NCI-H446 (cell line): ENCODE measurements around the gene BEND6.

Source experiments
- DNase-seq, 2 experiments: peaks; one replicate each; lab custom pipeline; 2025; lab: John Stamatoyannopoulos, UW

The BEND6 gene

DNA sequence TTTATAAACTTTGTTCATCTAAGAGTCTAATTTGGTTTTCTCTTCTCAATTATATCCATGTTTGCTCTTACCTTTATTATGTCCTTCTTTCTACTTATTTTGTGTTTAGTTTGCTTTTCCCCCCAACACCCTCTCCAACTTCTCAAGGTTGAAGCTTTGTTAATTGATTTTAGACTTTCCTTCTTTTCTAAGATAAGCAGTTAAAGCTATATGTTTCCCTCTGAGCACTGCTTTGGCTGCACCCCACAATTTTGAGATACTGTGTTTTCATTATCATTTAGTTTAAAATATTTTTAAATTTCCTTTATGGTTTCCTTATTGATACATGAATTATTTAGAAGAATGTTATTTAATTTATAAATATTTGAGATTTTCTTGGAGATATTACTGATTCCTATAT is 13.9 kb upstream of the BEND6 start:
- no peak for DNase-seq

DNA sequence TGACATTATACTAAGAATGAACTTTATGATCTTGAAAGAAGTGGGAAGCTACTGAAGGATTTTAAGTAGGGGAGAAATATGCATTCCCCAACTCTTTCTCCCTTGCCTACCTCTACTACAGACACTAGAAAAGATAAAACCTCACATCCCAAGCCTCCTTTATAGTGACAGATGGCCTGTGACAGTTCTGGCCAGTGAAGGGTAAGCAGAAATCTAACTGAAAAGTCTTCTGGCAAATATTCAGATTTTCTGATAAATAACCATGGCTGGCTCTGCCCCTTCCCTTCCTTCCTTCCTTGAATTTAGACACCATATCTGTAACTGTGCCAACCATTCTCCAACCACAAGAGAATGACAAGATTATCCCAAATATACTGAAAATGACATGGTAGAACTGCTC is 10.2 kb upstream of the BEND6 start:
- peak; percentile 89 to 94 for DNase-seq

DNA sequence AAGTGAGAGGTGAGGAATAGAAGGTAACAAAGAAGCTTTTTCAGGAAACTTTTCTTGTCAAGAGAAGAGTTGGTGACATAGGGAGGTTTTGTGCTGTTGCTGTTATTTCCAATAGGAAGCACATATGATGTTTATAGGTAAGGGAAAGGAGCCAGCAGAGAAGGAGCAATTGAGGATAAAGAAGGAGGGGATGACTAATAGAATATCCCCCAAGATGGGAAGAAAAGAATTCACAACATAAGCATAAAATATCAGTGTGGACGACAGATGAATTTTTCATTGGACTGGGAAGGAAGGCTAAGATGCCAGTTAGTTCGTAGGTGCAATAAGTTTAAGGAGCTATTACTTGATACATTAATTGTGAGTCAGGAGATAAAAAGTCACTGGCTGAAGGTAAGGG is 8.5 kb upstream of the BEND6 start:
- DNase-seq, result peak in 1 of 2 experiments; percentile 33

DNA sequence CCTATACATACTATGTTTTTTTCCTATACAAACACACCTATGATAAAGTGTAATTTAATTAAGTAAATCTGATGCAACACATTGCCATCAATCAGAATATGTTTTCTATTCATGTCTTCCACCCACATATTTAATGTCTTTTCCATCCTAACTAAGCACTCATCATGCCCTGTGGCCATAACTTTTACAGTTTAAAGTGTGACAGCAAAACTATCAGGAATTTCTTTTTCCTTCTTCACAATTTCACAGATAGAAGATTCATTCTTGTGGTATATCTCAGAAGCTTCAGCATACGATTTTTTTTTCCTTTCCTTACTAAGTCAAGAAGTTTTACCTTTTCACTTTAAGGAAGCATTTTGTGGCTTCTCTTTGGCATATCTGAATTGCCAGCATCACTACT is 7.0 kb upstream of the BEND6 start:
- no peak for DNase-seq

DNA sequence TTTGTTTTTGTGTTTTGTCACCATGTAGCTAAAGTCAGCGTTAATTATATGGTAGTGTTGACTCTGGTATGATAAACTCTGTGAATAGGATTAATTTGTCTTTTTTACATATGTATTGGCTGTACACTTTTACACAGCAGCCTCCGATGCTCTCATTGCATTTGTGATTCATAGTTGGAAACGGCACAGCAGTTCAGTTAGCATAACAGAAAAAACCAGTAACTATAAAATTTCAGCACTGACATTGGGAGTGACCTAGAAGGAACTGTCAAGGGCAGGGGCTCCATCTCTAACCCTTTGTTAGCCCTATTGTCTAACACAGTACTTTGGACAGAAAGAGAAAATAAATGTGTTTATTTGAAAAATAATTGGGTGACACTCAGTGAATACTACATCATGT is 5.6 kb upstream of the BEND6 start:
- DNase-seq, result no peak

DNA sequence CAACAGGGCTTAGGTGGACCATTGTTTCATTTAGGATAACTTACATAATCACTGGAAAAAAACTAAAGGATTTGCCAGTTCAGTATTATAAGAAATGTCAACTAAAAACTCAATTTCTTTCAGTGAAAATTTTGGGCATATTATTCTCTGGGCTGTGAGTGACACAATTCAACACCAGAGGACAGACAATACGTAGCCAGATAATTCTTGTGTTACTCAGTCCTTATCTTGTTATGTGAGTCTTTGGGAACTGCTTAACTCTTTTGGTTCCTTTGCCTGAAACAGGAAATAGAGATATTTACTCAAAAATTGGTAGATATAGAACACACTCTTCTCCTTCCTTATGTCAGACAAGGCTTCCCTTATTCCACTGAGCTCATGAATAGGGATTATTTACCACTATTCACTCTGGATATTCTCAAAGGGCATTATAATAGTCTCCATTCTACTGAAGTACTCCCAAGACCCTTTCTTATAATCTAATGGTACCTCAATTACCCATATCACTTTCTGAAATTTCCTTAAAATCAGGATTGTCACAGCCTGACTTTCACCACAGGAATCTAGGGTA is 4.9 kb upstream of the BEND6 start:
- DNase-seq, result no peak

DNA sequence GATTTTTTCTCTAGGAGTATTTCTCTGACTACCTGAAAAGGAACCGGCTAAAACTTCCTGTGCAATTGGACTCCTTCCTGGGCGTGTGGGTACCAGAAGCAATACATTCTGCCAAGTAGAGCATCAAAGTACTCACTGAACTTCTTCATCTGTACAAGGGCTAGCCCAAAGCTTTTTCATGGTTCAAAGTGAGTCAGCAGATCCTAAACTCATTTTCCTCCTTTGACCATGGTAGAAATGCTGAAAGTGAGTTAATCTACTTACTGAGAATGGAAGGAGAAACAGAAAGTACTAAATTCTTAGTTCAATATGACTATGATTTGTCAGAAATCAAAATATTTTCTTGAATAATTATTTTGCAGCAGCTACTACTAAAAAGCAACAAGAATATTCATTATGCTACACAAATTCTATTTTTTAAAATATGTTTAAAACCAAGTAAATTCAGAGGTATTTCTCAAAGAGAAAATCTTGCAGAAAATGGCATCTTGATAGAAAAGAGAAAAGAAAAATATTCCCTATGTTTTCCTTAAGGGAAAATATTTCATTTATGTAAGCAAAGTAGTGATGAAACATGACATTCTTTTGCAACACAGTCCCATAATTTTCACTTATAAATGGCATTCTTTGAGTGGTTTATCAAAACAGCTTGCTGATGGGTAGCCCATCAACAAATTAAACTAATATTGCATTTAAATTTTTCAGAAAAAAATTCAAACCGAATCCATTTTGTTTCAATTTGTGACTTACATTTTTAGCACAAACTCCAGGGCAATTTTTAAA is 3.7 kb upstream of the BEND6 start:
- DNase-seq, result no peak

DNA sequence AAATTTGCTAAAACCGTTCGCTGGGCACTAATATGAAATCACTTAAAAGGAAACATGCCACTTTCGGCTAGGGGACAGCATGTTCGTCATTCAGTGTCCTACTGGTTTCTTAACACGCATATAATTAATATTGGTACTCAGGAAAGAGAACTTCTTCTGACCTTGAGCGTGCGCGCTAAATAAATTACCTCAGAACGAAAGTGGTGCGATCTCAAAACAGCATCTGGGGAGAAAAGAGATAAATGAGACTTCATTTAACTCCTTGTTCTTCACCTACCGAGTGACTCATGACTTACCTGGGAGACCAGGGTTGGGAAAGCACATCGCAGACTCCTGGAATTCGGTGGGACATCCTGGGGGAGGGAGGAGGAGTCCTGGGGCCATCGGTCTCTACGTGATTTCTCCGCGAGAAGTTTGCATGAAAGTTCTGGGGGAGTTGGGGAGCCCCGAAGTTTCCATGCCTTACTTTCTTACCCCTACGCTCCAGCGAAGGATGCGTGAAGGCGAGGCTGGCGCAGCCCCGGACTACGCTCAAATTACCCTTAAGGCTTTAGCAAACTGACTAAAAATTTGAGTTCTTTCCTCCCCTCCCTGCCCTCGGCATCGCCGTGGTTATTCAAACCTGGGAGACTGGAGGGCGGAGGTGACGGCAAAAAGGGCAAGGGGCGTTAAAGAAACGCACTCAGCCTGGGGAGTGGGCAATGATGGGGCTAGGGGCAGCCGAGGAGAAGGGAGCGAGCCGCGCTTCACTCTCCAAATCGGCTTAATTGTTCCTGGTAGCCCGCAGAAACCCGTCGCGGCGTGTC is 1.1 kb upstream of the BEND6 start:
- DNase-seq, result no peak

DNA sequence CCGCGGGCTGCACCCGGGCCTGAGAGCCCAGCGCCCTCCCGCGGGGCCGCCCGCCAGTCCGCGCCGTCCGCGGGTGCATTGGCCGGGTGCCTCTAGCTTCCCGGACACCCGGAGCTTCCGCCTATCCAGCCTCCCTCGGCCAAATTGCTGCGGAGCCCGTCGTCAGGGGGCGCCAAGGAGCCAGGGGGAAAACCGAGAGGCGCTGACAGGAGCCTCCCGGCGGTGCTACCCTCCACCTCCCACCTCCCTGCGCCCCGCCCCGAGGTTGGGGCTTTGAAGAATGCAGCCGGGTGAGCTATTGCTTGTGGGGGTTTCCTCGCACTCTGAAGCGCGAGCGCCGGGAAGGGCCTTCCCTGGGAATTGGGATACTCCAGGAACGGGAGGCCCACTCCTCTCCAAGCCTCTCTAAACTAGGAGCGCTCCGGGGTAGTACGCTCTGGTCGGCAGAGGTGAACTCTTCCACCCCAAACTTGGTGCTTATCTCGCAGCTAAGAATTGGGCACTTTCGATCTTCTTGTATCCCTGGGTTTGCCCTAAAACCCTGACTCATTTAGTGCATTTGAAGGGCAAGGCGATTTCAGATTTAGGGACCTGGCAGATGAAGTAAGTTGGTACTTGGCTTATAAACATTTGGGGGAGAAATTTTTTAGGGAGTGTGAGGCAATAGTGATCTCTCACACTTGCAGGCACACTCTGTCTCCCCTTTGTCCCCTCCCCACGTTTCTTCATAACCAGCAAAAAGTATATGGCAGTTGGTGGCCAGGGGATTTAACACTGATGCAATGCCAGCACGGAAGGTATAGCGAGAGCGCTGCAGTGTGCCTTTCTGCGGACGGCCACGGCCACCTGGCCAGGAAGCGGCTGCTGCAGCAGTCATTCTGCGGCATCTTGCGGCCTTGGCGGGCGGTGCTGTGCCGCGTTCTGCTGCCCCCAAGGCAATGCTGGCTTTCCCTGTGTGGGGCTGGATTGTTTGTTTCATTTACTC is 556 bp downstream of the BEND6 start:
- peak; percentile 91 to 96 for DNase-seq

DNA sequence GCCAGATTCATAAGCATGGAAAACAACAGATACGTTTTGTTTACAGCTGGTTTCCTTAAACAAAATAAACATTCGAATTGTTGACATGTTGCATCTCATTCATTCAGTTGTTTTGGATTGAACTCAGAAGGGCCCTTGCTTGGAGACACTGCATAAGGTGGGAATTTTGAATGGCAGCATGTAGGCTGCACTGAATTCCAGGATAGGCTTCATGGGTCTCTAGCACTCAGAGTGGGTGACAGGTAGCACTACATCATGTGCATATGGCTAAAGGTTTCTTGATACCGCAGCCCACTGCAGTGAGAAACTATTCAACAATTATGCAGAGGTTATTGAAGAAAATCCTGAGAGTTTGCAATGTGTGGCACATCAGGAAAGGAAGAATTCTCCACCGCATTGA is 1.6 kb downstream of the BEND6 start:
- no peak for DNase-seq

DNA sequence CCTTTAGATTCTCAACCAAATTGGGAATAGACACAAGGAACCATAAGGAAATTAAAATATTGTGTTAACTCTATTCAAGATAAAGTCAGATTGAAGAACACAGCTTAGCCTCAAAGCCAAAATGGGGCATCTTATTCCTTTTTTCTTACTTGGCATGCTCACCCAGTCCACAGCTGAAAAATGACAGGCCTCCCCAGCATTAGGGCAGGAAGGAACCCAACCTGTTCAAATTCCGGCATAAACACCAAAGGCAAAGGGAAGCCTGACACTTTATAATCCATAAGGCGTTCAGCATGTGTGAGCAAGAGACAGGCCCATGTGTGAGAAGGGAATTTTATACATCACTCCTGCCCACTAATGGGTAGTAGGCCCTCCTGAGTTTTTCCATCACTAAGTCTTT is 2.9 kb downstream of the BEND6 start:
- no peak for DNase-seq

DNA sequence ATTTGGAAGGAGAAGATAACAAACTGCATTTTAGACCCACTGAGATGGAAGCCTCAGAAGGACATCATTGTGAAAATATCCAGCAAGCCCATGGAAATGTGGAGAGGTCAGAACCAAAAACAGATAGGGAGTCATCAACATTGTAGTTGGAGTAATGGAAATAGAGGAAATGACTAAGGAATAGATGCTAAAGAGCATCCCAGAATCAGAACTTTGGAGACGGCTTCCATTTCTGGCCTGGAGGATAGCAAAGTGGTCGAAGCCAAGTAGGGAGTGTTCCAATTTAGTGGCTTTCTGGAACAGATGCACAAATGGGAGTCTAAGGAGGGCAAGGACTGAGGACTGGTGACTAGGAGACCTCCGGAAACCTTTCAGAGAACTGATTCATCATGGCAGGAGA is 3.6 kb downstream of the BEND6 start:
- peak in 1 of 2 experiments; percentile 50 for DNase-seq

DNA sequence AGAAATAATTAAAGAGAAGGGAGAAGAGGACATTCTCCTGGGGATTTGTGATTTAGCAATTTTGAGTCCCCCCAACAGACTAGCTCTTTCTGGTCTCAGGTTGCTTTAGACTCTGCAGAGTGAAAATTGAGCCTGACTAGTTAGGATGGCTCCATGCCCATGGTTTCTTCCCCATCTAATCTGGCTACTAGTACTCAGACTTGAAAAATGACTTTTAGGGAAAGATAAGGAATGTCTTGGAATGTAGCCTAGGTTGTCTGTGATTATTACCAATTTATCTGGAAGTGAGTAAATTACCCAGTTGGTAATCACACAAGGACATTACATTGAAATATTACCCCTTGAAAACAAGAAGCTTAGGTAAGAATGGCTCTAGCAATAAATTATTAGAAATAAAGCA is 4.2 kb downstream of the BEND6 start:
- DNase-seq, result peak; percentile 21 to 38

DNA sequence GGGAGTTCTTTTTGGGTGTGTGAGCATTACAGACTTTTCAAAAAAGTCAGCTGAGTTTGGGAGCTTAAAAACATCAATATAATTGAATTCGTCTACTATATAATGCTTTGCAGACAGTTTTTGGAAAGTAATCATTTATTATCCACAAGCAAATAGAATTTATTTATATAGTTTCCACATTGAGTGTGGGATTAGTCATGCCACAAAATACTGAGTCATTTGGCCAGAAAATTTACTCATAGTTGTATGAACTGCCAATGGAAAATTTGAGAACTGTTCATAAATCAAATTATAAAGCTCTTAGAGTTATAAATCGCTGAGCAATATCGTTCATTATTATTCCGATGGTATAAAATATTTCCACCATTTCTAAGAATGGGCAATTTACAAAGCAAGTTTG is 5.0 kb downstream of the BEND6 start:
- no peak for DNase-seq

DNA sequence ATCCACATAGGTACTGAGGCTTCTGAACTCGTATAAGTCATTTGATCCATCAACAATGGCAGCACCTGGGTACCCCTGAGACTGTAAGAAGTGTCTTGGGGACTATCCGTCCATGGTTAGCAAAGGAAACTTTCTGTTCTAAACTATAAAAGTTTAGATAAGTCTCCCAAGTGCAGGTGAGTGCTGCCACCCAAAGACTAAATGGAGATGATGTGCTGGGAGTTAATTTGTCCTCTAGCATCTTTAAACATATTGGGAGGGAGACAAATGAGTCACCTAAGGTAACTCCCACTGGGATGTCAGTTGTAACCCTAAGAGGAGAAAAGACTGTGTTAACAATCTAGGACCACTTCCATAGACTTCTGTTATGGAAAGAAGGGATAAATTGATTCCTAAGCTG is 6.2 kb downstream of the BEND6 start:
- DNase-seq, result no peak

DNA sequence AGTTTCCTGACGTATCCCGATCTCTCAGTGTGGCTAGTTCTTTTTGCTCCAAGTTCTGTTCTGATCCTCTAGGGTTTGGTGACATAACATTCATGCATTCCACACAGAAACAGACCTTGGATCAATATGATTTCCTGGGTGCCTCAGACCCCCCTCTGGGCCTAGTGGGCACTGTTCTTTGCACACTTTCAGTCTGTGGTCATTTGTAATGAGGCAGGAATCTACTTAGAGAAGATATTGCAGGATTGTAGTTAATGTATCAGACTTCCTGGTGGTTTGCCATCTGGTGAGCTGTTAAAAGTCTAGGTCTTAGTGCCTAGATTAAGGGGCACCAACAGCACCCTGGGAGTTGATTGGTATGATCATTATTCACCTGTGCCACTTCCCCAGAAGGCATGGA is 7.5 kb downstream of the BEND6 start:
- DNase-seq, result no peak

DNA sequence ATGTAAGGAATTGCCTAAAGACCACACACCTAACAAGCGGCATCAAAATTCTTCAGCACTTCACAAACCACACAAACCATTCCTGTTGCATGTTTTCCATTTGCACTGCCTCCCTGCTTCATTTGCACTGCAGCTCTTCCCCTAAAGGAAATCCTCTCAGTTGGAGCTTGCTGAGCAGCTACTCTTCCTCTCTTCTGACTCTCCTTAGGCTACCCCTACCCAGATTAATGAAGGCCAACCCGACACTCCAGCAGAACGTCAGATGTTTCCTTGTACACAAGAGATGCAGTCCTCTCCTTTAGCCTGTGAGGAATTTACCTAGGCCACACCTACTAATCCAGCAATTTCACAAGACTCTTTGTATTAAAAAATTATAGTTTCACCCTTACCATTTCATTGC is 8.1 kb downstream of the BEND6 start:
- DNase-seq, result no peak

DNA sequence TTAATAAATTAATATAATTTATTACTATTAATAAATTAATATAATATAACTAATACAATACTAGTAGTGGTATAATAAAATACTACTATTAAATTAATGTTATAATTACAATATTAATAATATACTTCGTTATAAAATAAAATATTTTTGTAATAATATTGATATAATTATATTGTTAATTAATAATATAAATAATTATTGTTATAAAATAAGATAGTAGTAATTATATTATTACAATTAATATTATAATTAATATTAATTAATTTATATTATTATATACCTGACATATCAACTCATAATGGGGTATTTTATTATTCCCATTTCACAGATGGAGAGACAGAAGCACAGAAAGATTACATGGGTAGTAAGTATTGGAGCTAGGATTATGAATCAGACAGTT is 8.9 kb downstream of the BEND6 start:
- no peak for DNase-seq

DNA sequence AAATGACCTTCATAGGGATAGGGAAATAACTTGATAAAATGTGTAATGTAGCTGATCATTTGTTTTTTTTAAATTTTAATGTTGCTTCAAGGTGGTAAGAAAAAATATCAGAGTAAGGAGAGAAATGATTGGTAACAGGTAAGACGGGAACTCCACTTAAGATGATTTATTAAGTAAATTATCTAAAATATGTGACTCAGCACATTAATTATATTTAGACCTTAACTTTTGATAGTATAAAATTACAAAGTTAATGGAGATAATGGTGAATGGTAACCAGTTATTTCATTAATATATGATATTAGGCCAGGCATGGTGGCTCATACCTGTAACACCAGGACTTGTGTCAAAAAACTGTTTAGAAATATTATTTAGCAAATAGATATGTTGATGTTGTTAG is 10.2 kb downstream of the BEND6 start:
- DNase-seq, result no peak

DNA sequence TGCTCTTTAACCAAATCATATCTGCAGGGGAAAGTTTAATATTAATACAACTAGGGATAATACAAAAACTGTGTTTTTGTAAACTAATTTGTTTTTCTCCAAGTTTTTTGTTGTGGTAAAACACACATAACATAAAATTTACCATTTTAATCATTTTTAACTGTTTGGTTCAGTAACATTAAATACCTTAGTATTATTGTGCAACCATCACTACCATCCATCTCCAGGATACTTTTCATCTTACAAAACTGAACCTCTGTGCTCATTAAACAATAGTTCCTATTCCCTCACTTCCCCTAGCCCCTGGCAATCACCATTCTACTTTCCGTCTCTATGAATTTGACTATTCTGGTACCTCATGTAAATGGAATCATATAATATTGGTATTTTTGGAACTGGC is 15.9 kb downstream of the BEND6 start:
- no peak for DNase-seq

DNA sequence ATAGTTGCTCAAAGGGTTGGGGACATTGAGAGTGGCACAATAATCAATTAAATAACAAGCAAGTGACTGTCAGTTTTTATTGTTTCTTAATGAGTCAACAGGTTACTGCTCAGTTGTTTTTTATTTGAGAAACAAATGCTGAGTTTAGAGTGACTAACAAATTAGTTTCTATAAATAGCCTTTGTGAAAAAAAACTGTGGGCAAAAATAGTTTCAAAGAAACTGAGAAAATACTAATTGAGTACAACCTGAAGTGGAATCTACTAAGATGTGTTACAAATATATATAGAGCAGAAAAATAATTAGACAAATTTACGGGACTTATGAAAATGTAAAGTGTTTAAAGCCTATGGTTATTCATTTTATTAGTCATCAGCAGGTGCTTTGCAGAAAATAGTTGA is 22.3 kb downstream of the BEND6 start:
- DNase-seq, result no peak

DNA sequence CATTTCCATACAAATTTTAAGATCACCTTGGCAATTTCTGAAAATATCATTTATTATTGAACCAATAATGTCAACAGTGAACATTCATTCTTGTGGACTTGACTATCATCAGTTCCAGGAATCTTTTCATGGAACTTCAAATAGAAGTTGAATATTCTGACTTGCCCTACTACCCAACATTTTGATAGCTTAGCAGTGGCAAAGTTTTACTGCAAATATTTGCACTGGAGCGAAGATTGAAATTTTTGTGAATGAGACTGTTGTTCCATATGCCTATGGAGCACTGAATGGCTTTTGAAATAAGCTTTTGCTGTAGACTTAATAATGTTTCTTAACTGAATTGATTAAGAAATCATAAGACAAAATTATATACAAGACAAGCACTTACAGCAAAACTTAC is 23.6 kb downstream of the BEND6 start:
- DNase-seq, result no peak
